K562 (cell line): ENCODE data around the gene SERPIND1. TPM values are rescaled to one million over a fixed set of nuclear protein-coding genes. Genes with fewer than 3 reads are reported as not detected.

Experiments used
- ARID2 ChIP-seq: fragments of 450-650 bp; IDR thresholded peaks from 2 replicates; pipeline ENCODE4 v1.6.1; 2017; ENCODE audit warnings: antibody characterized with exemption, mild to moderate bottlenecking
- BDP1 ChIP-seq: IDR thresholded peaks from 3 replicates; pipeline ENCODE4 v1.6.1; 2011; ENCODE audit not compliant: insufficient read length, insufficient read depth
- BRCA1 ChIP-seq, 2 experiments: fragments of 450-650 bp in 1 of 2; sonication (generic) in 1 of 2; formaldehyde crosslinking in 1 of 2; IDR thresholded peaks; 2 replicates each; pipeline versions ENCODE4 v1.5.0 to v1.6.1; 2017 to 2020; ENCODE audit warnings: mild to moderate bottlenecking in 1 of 2, missing genetic modification reagents in 1 of 2
- CBFA2T2 ChIP-seq: fragments of 450-650 bp; conservative IDR thresholded peaks from 2 replicates; pipeline ENCODE4 v1.6.1; 2017; ENCODE audit warnings: mild to moderate bottlenecking
- DDX20 ChIP-seq: fragments of 450-650 bp; IDR thresholded peaks from 2 replicates; pipeline ENCODE4 v1.6.1; 2016; ENCODE audit warnings: missing genetic modification characterization, low read depth, mild to moderate bottlenecking, missing compliant biosample characterization, moderate library complexity
- ELF2 ChIP-seq: fragments of 250-450 bp; sonication (Bioruptor Pico); IDR thresholded peaks from 2 replicates; pipeline ENCODE4 v1.5.0; 2021; ENCODE audit warnings: mild to moderate bottlenecking
- ELF4 ChIP-seq: fragments of 450-650 bp; formaldehyde crosslinking; IDR thresholded peaks from 2 replicates; pipeline ENCODE4 v1.4.0; 2022; ENCODE audit warnings: missing genetic modification characterization
- ETV5 ChIP-seq: sonication (generic); formaldehyde crosslinking; IDR thresholded peaks from 2 replicates; pipeline ENCODE4 v1.4.0; 2020; ENCODE audit warnings: low read depth, mild to moderate bottlenecking, missing genetic modification reagents
- EZH2 ChIP-seq: IDR thresholded peaks from 2 replicates; pipeline ENCODE4 v1.6.1; 2012; ENCODE audit warnings: low read depth, mild to moderate bottlenecking, inconsistent platforms, low read length, borderline replicate concordance
- GTF2E2 ChIP-seq: fragments of 200-800 bp; sonication (Bioruptor generic); IDR thresholded peaks from 2 replicates; pipeline ENCODE4 v1.6.1; 2016; ENCODE audit warnings: missing genetic modification characterization, missing compliant biosample characterization
- HDAC8 ChIP-seq: fragments of 450-650 bp; IDR thresholded peaks from 2 replicates; pipeline ENCODE4 v1.6.1; 2016; ENCODE audit warnings: mild to moderate bottlenecking, missing genetic modification characterization, moderate library complexity, missing compliant biosample characterization
- HLTF ChIP-seq: fragments of 450-650 bp; IDR thresholded peaks from 2 replicates; pipeline ENCODE4 v1.6.1; 2016
- HNRNPL ChIP-seq: fragments of 200-400 bp; formaldehyde crosslinking; IDR thresholded peaks from 2 replicates; pipeline ENCODE4 v1.6.1; 2017; ENCODE audit warnings: low read depth, mild to moderate bottlenecking, low read length
- KLF10 ChIP-seq: fragments of 250-450 bp; sonication (Bioruptor Pico); IDR thresholded peaks from 2 replicates; pipeline ENCODE4 v1.6.1; 2021; ENCODE audit warnings: matching md5 sums
- MBD2 ChIP-seq: sonication (generic); IDR thresholded peaks from 2 replicates; pipeline ENCODE4 v1.6.1; 2016; ENCODE audit warnings: low read depth, borderline replicate concordance
- MCM3 ChIP-seq: fragments of 450-650 bp; IDR thresholded peaks from 2 replicates; pipeline ENCODE4 v1.6.1; 2016
- POLR2G ChIP-seq: fragments of 200-400 bp; formaldehyde crosslinking; IDR thresholded peaks from 2 replicates; pipeline ENCODE4 v1.6.1; 2017; ENCODE audit warnings: low read depth, mild to moderate bottlenecking, antibody characterized with exemption, low read length, moderate library complexity
- SOX6 ChIP-seq: fragments of 450-650 bp; IDR thresholded peaks from 2 replicates; pipeline ENCODE4 v1.6.1; 2014; ENCODE audit warnings: mild to moderate bottlenecking
- SRSF1 ChIP-seq: fragments of 200-400 bp; formaldehyde crosslinking; IDR thresholded peaks from 2 replicates; pipeline ENCODE4 v1.6.1; 2017; ENCODE audit warnings: mild to moderate bottlenecking, low read depth, low read length, moderate library complexity
- TBL1XR1 ChIP-seq, 2 experiments: IDR thresholded peaks; 2 replicates each; pipeline ENCODE4 v1.6.1; 2012; ENCODE audit warnings: improper control_type of control experiment in 2 of 2, low read length in 2 of 2, mild to moderate bottlenecking in 1 of 2
- TEAD1 ChIP-seq, 2 experiments: fragments of 450-650 bp in 1 of 2; sonication (generic) in 1 of 2; formaldehyde crosslinking; IDR thresholded peaks; 2 replicates each; pipeline versions ENCODE4 v1.4.0 to v1.8.0; 2020 to 2022; ENCODE audit warnings: mild to moderate bottlenecking in 2 of 2, missing genetic modification reagents in 1 of 2
- ZC3H11A ChIP-seq: IDR thresholded peaks from 2 replicates; pipeline ENCODE4 v1.6.1; 2012; ENCODE audit warnings: low read depth, low read length, improper control_type of control experiment
- ZNF277 ChIP-seq: fragments of 250-450 bp; sonication (Bioruptor Pico); IDR thresholded peaks from 2 replicates; pipeline ENCODE4 v1.8.0; 2022; ENCODE audit warnings: inconsistent platforms, mild to moderate bottlenecking, moderate library complexity, borderline replicate concordance
- ZNF311 ChIP-seq: fragments of 250-450 bp; sonication (Bioruptor Pico); IDR thresholded peaks from 2 replicates; pipeline ENCODE4 v1.4.0; 2020; ENCODE audit warnings: mild to moderate bottlenecking, moderate library complexity
- polyA plus RNA-seq, 8 experiments: library from polyadenylated mRNA; depleted of rRNA in 4 of 8; stranded (reverse) in 5 of 8; unstranded in 3 of 8; fragments of >200 nt; fragmentation: Nextera tagmentation in 2 of 8; fragmentation: Illumina TruSeq in 1 of 8; extraction: Ambion mirVana in 2 of 8; extraction: Trizol in 1 of 8; gene quantifications; 2 replicates each; pipeline versions ENCODE4 v1.2.1 to v1.2.3, GENCODE V29; 2011 to 2014; ENCODE audit warnings: inconsistent platforms in 1 of 8, missing spikeins in 1 of 8
- total RNA-seq, 7 experiments: library from RNA; depleted of rRNA in 6 of 7; stranded (reverse); fragments of >200 nt in 6 of 7; fragmentation: Illumina TruSeq in 2 of 7; extraction: Trizol in 2 of 7; gene quantifications; 2 replicates each; pipeline versions ENCODE4 v1.2.1 to v1.2.3, GENCODE V29; 2011 to 2021; ENCODE audit warnings: low replicate concordance in 1 of 7
- TF ChIP-seq, protein P1 (sequence below): sonication (generic); formaldehyde crosslinking; IDR thresholded peaks from 2 replicates; pipeline ENCODE4 v1.8.0; 2022; ENCODE audit warnings: missing genetic modification reagents, mild to moderate bottlenecking, borderline replicate concordance
- TF ChIP-seq, protein P2 (sequence below): conservative IDR thresholded peaks from 2 replicates; pipeline ENCODE4 v1.6.1; 2011; ENCODE audit warnings: low read depth, mild to moderate bottlenecking, low read length; ENCODE audit not compliant: control insufficient read depth
- TF ChIP-seq, protein P3 (sequence below): fragments of 200-800 bp; sonication (Bioruptor generic); IDR thresholded peaks from 2 replicates; pipeline ENCODE4 v1.6.1; 2017; ENCODE audit warnings: missing genetic modification characterization, missing compliant biosample characterization

SERPIND1 gene
- total and polyA plus RNA-seq, 9 of the 15 experiments (the other 6 are each of a cell fraction or from before 2014, with no cell fraction given): 0.04 to 0.11 (median 0.09) TPM; not detected in 6

- no peak for TF ChIP-seq ZNF277
- TF ChIP-seq TEAD1 (CRISPR knock-in tag; IDR thresholded peaks at IDR 0.05): peak in 1 of 2 experiments; percentile 22; a peak in 1 of 4 replicates
- no peak for TF ChIP-seq MBD2
- no peak for TF ChIP-seq CBFA2T2
- no peak for TF ChIP-seq SOX6
- no peak for TF ChIP-seq HNRNPL
- no peak for TF ChIP-seq SRSF1
- TF ChIP-seq ARID2: no peak
- TF ChIP-seq HDAC8: no peak
- TF ChIP-seq ETV5 (CRISPR knock-in tag): no peak
- no peak for TF ChIP-seq BRCA1 (IDR thresholded peaks at IDR 0.05)
- TF ChIP-seq BRCA1 (CRISPR knock-in tag; IDR thresholded peaks at IDR 0.05): no peak
- no peak for TF ChIP-seq BDP1
- no peak for TF ChIP-seq ELF4 (CRISPR knock-in tag)
- TF ChIP-seq POLR2G: 0 out of 2 replicates have a peak, but pooled peaks have one; percentile 37
- no peak for TF ChIP-seq KLF10 (CRISPR knock-in tag)
- no peak for TF ChIP-seq TBL1XR1 (IDR thresholded peaks at IDR 0.05; ENCODE audit: low read length in 2 of 2)
- TF ChIP-seq, protein P1, sequence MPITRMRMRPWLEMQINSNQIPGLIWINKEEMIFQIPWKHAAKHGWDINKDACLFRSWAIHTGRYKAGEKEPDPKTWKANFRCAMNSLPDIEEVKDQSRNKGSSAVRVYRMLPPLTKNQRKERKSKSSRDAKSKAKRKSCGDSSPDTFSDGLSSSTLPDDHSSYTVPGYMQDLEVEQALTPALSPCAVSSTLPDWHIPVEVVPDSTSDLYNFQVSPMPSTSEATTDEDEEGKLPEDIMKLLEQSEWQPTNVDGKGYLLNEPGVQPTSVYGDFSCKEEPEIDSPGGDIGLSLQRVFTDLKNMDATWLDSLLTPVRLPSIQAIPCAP (CRISPR knock-in tag): no peak
- TF ChIP-seq, protein P2, sequence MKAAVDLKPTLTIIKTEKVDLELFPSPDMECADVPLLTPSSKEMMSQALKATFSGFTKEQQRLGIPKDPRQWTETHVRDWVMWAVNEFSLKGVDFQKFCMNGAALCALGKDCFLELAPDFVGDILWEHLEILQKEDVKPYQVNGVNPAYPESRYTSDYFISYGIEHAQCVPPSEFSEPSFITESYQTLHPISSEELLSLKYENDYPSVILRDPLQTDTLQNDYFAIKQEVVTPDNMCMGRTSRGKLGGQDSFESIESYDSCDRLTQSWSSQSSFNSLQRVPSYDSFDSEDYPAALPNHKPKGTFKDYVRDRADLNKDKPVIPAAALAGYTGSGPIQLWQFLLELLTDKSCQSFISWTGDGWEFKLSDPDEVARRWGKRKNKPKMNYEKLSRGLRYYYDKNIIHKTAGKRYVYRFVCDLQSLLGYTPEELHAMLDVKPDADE: no peak
- TF ChIP-seq ZNF311: no peak
- no peak for TF ChIP-seq GTF2E2 (tag)
- TF ChIP-seq MCM3: no peak
- TF ChIP-seq EZH2: no peak
- TF ChIP-seq ZC3H11A: no peak
- TF ChIP-seq, protein P3, sequence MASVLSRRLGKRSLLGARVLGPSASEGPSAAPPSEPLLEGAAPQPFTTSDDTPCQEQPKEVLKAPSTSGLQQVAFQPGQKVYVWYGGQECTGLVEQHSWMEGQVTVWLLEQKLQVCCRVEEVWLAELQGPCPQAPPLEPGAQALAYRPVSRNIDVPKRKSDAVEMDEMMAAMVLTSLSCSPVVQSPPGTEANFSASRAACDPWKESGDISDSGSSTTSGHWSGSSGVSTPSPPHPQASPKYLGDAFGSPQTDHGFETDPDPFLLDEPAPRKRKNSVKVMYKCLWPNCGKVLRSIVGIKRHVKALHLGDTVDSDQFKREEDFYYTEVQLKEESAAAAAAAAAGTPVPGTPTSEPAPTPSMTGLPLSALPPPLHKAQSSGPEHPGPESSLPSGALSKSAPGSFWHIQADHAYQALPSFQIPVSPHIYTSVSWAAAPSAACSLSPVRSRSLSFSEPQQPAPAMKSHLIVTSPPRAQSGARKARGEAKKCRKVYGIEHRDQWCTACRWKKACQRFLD: no peak
- no peak for TF ChIP-seq ELF2
- TF ChIP-seq DDX20 (tag): no peak
- TF ChIP-seq HLTF: no peak
Observed at GRCh38 chr22:20833225-20833665, 59.3 kb downstream of the SERPIND1 start (continued).
